Measurements from ENCODE around the gene USP13.

USP13 gene

GRCh38 chr3:179726075-179726699, 73.3 kb downstream of the USP13 start:
- Histone ChIP-seq H3K9ac (ENCODE audit: insufficient read length, low read depth) (no peak overlapping the region), H3K4me3 (ENCODE audit: insufficient read length, low read depth) (no peak overlapping the region), H3K27me3 (ENCODE audit: insufficient read depth, insufficient read length) (no peaks in the 10 kb centered on the region), H3K4me1 (ENCODE audit: insufficient read depth, insufficient read length) (no peaks in the 10 kb centered on the region), H3K36me3 (ENCODE audit: insufficient read depth, insufficient read length, low read length) (peaks cover 44% of the 10 kb centered on the region), H3K9me3 (ENCODE audit: insufficient read depth, low read length) (peaks cover 18% of the 10 kb centered on the region; the same call in 1 of the 2 replicates)
- no peak for DNase-seq (ENCODE audit: low read depth, low spot score)
- no peak for TF ChIP-seq SUZ12 (IDR thresholded peaks at IDR 0.05; ENCODE audit: extremely low read depth, insufficient read depth, insufficient read length)
- TF ChIP-seq ZNF274 (IDR thresholded peaks at IDR 0.05; ENCODE audit: low read depth, low read length), result no peak
- TF ChIP-seq YY1 (IDR thresholded peaks at IDR 0.05; ENCODE audit: insufficient read depth, insufficient read length), result no peak

- Histone ChIP-seq H3K9me3 (ENCODE audit: insufficient read depth, low read length) (peaks cover 18% of the 10 kb centered on the region; the same call in 1 of the 2 replicates), H3K4me1 (ENCODE audit: insufficient read depth, insufficient read length) (no peaks in the 10 kb centered on the region), H3K36me3 (ENCODE audit: insufficient read depth, insufficient read length, low read length) (peaks cover 53% of the 10 kb centered on the region), H3K27me3 (ENCODE audit: insufficient read depth, insufficient read length) (no peaks in the 10 kb centered on the region), H3K9ac (ENCODE audit: insufficient read length, low read depth) (no peak overlapping the region), H3K4me3 (ENCODE audit: insufficient read length, low read depth) (no peak overlapping the region)
- no peak for DNase-seq (ENCODE audit: low read depth, low spot score)
- no peak for TF ChIP-seq ZNF274 (IDR thresholded peaks at IDR 0.05; ENCODE audit: low read depth, low read length)
- no peak for TF ChIP-seq SUZ12 (IDR thresholded peaks at IDR 0.05; ENCODE audit: extremely low read depth, insufficient read depth, insufficient read length)
- TF ChIP-seq YY1 (IDR thresholded peaks at IDR 0.05; ENCODE audit: insufficient read depth, insufficient read length), result no peak
Measured at GRCh38 chr3:179729086-179729485, 76.2 kb downstream of the USP13 start.

- no peaks in the 10 kb centered on the region for H3K27me3 ChIP-seq (ENCODE audit: insufficient read depth, insufficient read length)
- no peaks in the 10 kb centered on the region for H3K4me1 ChIP-seq (ENCODE audit: insufficient read depth, insufficient read length)
- H3K4me3 ChIP-seq (ENCODE audit: insufficient read length, low read depth), result no peak overlapping the region
- no peak overlapping the region for H3K9ac ChIP-seq (ENCODE audit: insufficient read length, low read depth)
- peaks cover 54% of the 10 kb centered on the region for H3K36me3 ChIP-seq (ENCODE audit: insufficient read depth, insufficient read length, low read length)
- DNase-seq (ENCODE audit: low read depth, low spot score), result no peak
- H3K9me3 ChIP-seq (ENCODE audit: insufficient read depth, low read length), result peaks cover 18% of the 10 kb centered on the region; the same call in 1 of the 2 replicates
- TF ChIP-seq SUZ12 (IDR thresholded peaks at IDR 0.05; ENCODE audit: extremely low read depth, insufficient read depth, insufficient read length) (no peak), ZNF274 (IDR thresholded peaks at IDR 0.05; ENCODE audit: low read depth, low read length) (no peak), YY1 (IDR thresholded peaks at IDR 0.05; ENCODE audit: insufficient read depth, insufficient read length) (no peak)
Measured at GRCh38 chr3:179729981-179730380, 77.1 kb downstream of the USP13 start.

- Histone ChIP-seq H3K27me3 (ENCODE audit: insufficient read depth, insufficient read length) (no peaks in the 10 kb centered on the region), H3K4me3 (ENCODE audit: insufficient read length, low read depth) (no peak overlapping the region), H3K9ac (ENCODE audit: insufficient read length, low read depth) (no peak overlapping the region), H3K4me1 (ENCODE audit: insufficient read depth, insufficient read length) (no peaks in the 10 kb centered on the region), H3K9me3 (ENCODE audit: insufficient read depth, low read length) (peaks cover 14% of the 10 kb centered on the region; the same call in 1 of the 2 replicates), H3K36me3 (ENCODE audit: insufficient read depth, insufficient read length, low read length) (peaks cover 56% of the 10 kb centered on the region)
- no peak for DNase-seq (ENCODE audit: low read depth, low spot score)
- TF ChIP-seq SUZ12 (IDR thresholded peaks at IDR 0.05; ENCODE audit: extremely low read depth, insufficient read depth, insufficient read length), result no peak
- no peak for TF ChIP-seq YY1 (IDR thresholded peaks at IDR 0.05; ENCODE audit: insufficient read depth, insufficient read length)
- TF ChIP-seq ZNF274 (IDR thresholded peaks at IDR 0.05; ENCODE audit: low read depth, low read length), result no peak
Measured at GRCh38 chr3:179730506-179730905, 77.7 kb downstream of the USP13 start.

- no peak for DNase-seq (ENCODE audit: low read depth, low spot score)
- Histone ChIP-seq H3K4me1 (ENCODE audit: insufficient read depth, insufficient read length) (no peaks in the 10 kb centered on the region), H3K36me3 (ENCODE audit: insufficient read depth, insufficient read length, low read length) (peaks cover 47% of the 10 kb centered on the region), H3K9ac (ENCODE audit: insufficient read length, low read depth) (no peak overlapping the region), H3K4me3 (ENCODE audit: insufficient read length, low read depth) (no peak overlapping the region), H3K27me3 (ENCODE audit: insufficient read depth, insufficient read length) (no peaks in the 10 kb centered on the region), H3K9me3 (ENCODE audit: insufficient read depth, low read length) (peaks cover 4% of the 10 kb centered on the region; the same call in 1 of the 2 replicates)
- no peak for TF ChIP-seq SUZ12 (IDR thresholded peaks at IDR 0.05; ENCODE audit: extremely low read depth, insufficient read depth, insufficient read length)
- no peak for TF ChIP-seq ZNF274 (IDR thresholded peaks at IDR 0.05; ENCODE audit: low read depth, low read length)
- no peak for TF ChIP-seq YY1 (IDR thresholded peaks at IDR 0.05; ENCODE audit: insufficient read depth, insufficient read length)
Measured at GRCh38 chr3:179731544-179731943, 78.7 kb downstream of the USP13 start.

- Histone ChIP-seq H3K27me3 (ENCODE audit: insufficient read depth, insufficient read length) (no peaks in the 10 kb centered on the region), H3K4me1 (ENCODE audit: insufficient read depth, insufficient read length) (no peaks in the 10 kb centered on the region), H3K36me3 (ENCODE audit: insufficient read depth, insufficient read length, low read length) (peaks cover 49% of the 10 kb centered on the region), H3K9me3 (ENCODE audit: insufficient read depth, low read length) (no peaks in the 10 kb centered on the region), H3K9ac (ENCODE audit: insufficient read length, low read depth) (no peak overlapping the region), H3K4me3 (ENCODE audit: insufficient read length, low read depth) (no peak overlapping the region)
- TF ChIP-seq SUZ12 (IDR thresholded peaks at IDR 0.05; ENCODE audit: extremely low read depth, insufficient read depth, insufficient read length) (no peak), YY1 (IDR thresholded peaks at IDR 0.05; ENCODE audit: insufficient read depth, insufficient read length) (no peak), ZNF274 (IDR thresholded peaks at IDR 0.05; ENCODE audit: low read depth, low read length) (no peak)
- no peak for DNase-seq (ENCODE audit: low read depth, low spot score)
Measured at GRCh38 chr3:179732661-179733348, 80.0 kb downstream of the USP13 start.

GRCh38 chr3:179733797-179734196, 81.0 kb downstream of the USP13 start:
- TF ChIP-seq ZNF274 (IDR thresholded peaks at IDR 0.05; ENCODE audit: low read depth, low read length) (no peak), SUZ12 (IDR thresholded peaks at IDR 0.05; ENCODE audit: extremely low read depth, insufficient read depth, insufficient read length) (no peak), YY1 (IDR thresholded peaks at IDR 0.05; ENCODE audit: insufficient read depth, insufficient read length) (no peak)
- Histone ChIP-seq H3K4me1 (ENCODE audit: insufficient read depth, insufficient read length) (no peaks in the 10 kb centered on the region), H3K9ac (ENCODE audit: insufficient read length, low read depth) (no peak overlapping the region), H3K9me3 (ENCODE audit: insufficient read depth, low read length) (no peaks in the 10 kb centered on the region), H3K4me3 (ENCODE audit: insufficient read length, low read depth) (no peak overlapping the region), H3K36me3 (ENCODE audit: insufficient read depth, insufficient read length, low read length) (peaks cover 56% of the 10 kb centered on the region), H3K27me3 (ENCODE audit: insufficient read depth, insufficient read length) (no peaks in the 10 kb centered on the region)
- DNase-seq (ENCODE audit: low read depth, low spot score), result no peak
